HepG2 (cell line): ENCODE results near the gene C19orf85. TPM values are rescaled to one million over a fixed set of nuclear protein-coding genes. Genes with fewer than 3 reads are reported as not detected.

ENCODE experiments used
- EHMT2 ChIP-seq: fragments of 200-600 bp; sonication (generic); IDR thresholded peaks from 2 replicates; pipeline ENCODE4 v1.7.0; 2017; ENCODE audit warnings: antibody characterized with exemption, low read depth, low read length, borderline replicate concordance
- FIP1L1 ChIP-seq: fragments of 200-400 bp; formaldehyde crosslinking; IDR thresholded peaks from 2 replicates; pipeline ENCODE4 v1.6.1; 2018; ENCODE audit warnings: low read depth, mild to moderate bottlenecking, low read length, moderate library complexity, borderline replicate concordance; ENCODE audit not compliant: insufficient read depth
- KLF9 ChIP-seq: IDR thresholded peaks from 2 replicates; pipeline ENCODE4 v1.6.1; 2016; ENCODE audit warnings: low read depth
- MEIS2 ChIP-seq: sonication (generic); formaldehyde crosslinking; IDR thresholded peaks from 2 replicates; pipeline ENCODE4 v1.9.0; 2021; ENCODE audit warnings: mild to moderate bottlenecking, missing genetic modification reagents
- REXO4 ChIP-seq: sonication (generic); formaldehyde crosslinking; IDR thresholded peaks from 2 replicates; pipeline ENCODE4 v1.8.0; 2022; ENCODE audit warnings: missing genetic modification reagents, mild to moderate bottlenecking, borderline replicate concordance
- YEATS2 ChIP-seq: sonication (generic); formaldehyde crosslinking; IDR thresholded peaks from 2 replicates; pipeline ENCODE4 v1.4.0; 2020; ENCODE audit warnings: missing genetic modification reagents, borderline replicate concordance
- ZFP36L2 ChIP-seq: sonication (generic); formaldehyde crosslinking; IDR thresholded peaks from 2 replicates; pipeline ENCODE4 v1.4.0; 2020; ENCODE audit warnings: missing genetic modification reagents
- ZNF143 ChIP-seq: sonication (generic); formaldehyde crosslinking; IDR thresholded peaks from 2 replicates; pipeline ENCODE4 v1.4.0; 2020; ENCODE audit warnings: missing genetic modification reagents
- ZNF546 ChIP-seq: sonication (generic); formaldehyde crosslinking; conservative IDR thresholded peaks from 2 replicates; pipeline ENCODE4 v1.8.1; 2023; ENCODE audit warnings: mild to moderate bottlenecking, missing genetic modification reagents
- ZNF605 ChIP-seq: sonication (generic); formaldehyde crosslinking; IDR thresholded peaks from 2 replicates; pipeline ENCODE4 v1.8.0; 2022; ENCODE audit warnings: mild to moderate bottlenecking, missing genetic modification reagents
- ZNF883 ChIP-seq: sonication (generic); formaldehyde crosslinking; IDR thresholded peaks from 2 replicates; pipeline ENCODE4 v1.5.1; 2020; ENCODE audit warnings: mild to moderate bottlenecking, missing genetic modification reagents; ENCODE audit errors: not compliant biosample characterization
- polyA plus RNA-seq, 8 experiments: library from polyadenylated mRNA; depleted of rRNA in 3 of 8; stranded (reverse) in 7 of 8; unstranded in 1 of 8; fragments of >200 nt; fragmentation: Illumina TruSeq in 4 of 8; extraction: Trizol in 4 of 8; gene quantifications; 2 replicates each; pipeline versions ENCODE4 v1.2.1 to v1.2.3, GENCODE V29; 2011 to 2016; ENCODE audit warnings: low read depth in 4 of 8, missing spikeins in 1 of 8, mixed read lengths in 1 of 8; ENCODE audit not compliant: insufficient read depth in 1 of 8
- total RNA-seq, 5 experiments: library from RNA; depleted of rRNA; stranded (reverse); fragments of >200 nt; fragmentation: Illumina TruSeq; extraction: Trizol; gene quantifications; 2 replicates each; pipeline ENCODE4 v1.2.3, GENCODE V29; 2016; ENCODE audit warnings: low read depth in 1 of 5
- TF ChIP-seq, protein P1 (sequence below): IDR thresholded peaks from 2 replicates; pipeline ENCODE4 v1.4.0; 2020; ENCODE audit warnings: mild to moderate bottlenecking, missing genetic modification reagents
- TF ChIP-seq, protein P2 (sequence below): sonication (generic); formaldehyde crosslinking; IDR thresholded peaks from 2 replicates; pipeline ENCODE4 v1.5.0; 2020; ENCODE audit warnings: mild to moderate bottlenecking, missing genetic modification reagents, borderline replicate concordance

C19orf85 gene
- total and polyA plus RNA-seq, 2 of the 13 experiments (the other 11 are each of a cell fraction or from before 2014, with no cell fraction given), result not detected

DNA sequence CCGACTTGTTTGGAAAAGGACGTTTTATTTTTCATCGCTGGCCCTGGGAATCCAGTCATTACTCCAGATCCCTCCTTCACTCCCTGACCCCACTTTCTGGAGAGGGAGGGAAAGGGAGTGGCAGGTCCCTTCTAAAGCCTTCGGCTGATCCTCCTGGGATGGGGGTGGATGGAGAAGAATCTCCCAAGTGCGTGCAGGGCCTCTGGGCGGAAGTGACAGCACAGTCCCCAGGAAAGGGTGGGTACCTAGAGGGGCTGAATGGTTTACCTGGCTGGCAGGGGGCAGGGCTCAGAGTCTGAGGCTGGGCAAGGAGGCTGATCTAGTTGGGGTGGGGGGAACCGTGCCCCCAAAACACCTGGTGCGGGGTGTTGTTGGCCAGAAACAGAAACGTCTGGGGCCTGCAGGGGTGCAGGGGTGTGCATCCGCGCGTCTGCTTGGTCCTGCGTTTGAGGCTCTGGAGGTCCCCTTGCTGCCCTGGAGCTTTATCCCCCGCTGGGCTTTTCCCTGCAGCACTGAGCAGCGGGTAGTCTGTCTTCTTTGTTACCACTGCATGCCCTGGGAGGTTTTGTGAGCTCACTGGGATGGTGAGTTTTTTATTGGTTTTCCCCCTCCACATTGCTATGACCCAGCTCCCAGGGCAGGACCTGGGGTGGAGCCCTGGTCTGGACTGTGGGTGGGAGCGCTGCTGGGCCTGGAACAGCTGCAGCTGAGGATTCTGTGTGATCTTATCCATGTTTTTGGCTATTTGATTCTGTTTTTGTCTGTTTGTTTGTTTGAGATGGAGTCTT is 8.9 kb upstream of the C19orf85 start (continued):
- TF ChIP-seq, protein P1, sequence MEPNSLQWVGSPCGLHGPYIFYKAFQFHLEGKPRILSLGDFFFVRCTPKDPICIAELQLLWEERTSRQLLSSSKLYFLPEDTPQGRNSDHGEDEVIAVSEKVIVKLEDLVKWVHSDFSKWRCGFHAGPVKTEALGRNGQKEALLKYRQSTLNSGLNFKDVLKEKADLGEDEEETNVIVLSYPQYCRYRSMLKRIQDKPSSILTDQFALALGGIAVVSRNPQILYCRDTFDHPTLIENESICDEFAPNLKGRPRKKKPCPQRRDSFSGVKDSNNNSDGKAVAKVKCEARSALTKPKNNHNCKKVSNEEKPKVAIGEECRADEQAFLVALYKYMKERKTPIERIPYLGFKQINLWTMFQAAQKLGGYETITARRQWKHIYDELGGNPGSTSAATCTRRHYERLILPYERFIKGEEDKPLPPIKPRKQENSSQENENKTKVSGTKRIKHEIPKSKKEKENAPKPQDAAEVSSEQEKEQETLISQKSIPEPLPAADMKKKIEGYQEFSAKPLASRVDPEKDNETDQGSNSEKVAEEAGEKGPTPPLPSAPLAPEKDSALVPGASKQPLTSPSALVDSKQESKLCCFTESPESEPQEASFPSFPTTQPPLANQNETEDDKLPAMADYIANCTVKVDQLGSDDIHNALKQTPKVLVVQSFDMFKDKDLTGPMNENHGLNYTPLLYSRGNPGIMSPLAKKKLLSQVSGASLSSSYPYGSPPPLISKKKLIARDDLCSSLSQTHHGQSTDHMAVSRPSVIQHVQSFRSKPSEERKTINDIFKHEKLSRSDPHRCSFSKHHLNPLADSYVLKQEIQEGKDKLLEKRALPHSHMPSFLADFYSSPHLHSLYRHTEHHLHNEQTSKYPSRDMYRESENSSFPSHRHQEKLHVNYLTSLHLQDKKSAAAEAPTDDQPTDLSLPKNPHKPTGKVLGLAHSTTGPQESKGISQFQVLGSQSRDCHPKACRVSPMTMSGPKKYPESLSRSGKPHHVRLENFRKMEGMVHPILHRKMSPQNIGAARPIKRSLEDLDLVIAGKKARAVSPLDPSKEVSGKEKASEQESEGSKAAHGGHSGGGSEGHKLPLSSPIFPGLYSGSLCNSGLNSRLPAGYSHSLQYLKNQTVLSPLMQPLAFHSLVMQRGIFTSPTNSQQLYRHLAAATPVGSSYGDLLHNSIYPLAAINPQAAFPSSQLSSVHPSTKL (CRISPR knock-in tag), result no peak
- TF ChIP-seq, protein P2, sequence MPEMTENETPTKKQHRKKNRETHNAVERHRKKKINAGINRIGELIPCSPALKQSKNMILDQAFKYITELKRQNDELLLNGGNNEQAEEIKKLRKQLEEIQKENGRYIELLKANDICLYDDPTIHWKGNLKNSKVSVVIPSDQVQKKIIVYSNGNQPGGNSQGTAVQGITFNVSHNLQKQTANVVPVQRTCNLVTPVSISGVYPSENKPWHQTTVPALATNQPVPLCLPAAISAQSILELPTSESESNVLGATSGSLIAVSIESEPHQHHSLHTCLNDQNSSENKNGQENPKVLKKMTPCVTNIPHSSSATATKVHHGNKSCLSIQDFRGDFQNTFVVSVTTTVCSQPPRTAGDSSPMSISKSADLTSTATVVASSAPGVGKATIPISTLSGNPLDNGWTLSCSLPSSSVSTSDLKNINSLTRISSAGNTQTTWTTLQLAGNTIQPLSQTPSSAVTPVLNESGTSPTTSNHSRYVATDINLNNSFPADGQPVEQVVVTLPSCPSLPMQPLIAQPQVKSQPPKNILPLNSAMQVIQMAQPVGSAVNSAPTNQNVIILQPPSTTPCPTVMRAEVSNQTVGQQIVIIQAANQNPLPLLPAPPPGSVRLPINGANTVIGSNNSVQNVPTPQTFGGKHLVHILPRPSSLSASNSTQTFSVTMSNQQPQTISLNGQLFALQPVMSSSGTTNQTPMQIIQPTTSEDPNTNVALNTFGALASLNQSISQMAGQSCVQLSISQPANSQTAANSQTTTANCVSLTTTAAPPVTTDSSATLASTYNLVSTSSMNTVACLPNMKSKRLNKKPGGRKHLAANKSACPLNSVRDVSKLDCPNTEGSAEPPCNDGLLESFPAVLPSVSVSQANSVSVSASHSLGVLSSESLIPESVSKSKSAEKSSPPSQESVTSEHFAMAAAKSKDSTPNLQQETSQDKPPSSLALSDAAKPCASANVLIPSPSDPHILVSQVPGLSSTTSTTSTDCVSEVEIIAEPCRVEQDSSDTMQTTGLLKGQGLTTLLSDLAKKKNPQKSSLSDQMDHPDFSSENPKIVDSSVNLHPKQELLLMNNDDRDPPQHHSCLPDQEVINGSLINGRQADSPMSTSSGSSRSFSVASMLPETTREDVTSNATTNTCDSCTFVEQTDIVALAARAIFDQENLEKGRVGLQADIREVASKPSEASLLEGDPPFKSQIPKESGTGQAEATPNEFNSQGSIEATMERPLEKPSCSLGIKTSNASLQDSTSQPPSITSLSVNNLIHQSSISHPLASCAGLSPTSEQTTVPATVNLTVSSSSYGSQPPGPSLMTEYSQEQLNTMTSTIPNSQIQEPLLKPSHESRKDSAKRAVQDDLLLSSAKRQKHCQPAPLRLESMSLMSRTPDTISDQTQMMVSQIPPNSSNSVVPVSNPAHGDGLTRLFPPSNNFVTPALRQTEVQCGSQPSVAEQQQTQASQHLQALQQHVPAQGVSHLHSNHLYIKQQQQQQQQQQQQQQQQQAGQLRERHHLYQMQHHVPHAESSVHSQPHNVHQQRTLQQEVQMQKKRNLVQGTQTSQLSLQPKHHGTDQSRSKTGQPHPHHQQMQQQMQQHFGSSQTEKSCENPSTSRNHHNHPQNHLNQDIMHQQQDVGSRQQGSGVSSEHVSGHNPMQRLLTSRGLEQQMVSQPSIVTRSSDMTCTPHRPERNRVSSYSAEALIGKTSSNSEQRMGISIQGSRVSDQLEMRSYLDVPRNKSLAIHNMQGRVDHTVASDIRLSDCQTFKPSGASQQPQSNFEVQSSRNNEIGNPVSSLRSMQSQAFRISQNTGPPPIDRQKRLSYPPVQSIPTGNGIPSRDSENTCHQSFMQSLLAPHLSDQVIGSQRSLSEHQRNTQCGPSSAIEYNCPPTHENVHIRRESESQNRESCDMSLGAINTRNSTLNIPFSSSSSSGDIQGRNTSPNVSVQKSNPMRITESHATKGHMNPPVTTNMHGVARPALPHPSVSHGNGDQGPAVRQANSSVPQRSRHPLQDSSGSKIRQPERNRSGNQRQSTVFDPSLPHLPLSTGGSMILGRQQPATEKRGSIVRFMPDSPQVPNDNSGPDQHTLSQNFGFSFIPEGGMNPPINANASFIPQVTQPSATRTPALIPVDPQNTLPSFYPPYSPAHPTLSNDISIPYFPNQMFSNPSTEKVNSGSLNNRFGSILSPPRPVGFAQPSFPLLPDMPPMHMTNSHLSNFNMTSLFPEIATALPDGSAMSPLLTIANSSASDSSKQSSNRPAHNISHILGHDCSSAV (CRISPR knock-in tag), result no peak
- TF ChIP-seq MEIS2 (CRISPR knock-in tag), result no peak
- no peak for TF ChIP-seq YEATS2
- TF ChIP-seq ZNF883, result no peak
- TF ChIP-seq KLF9, result no peak
- no peak for TF ChIP-seq ZNF143 (CRISPR knock-in tag)
- no peak for TF ChIP-seq REXO4 (CRISPR knock-in tag)
- no peak for TF ChIP-seq ZFP36L2 (CRISPR knock-in tag)
- TF ChIP-seq ZNF546 (CRISPR knock-in tag), result no peak
- no peak for TF ChIP-seq ZNF605 (CRISPR knock-in tag)
- TF ChIP-seq FIP1L1, result no peak
- TF ChIP-seq EHMT2, result no peak
